ENCODE results near the gene MAG.

- TF ChIP-seq ARNTL (CRISPR knock-in tag; IDR thresholded peaks at IDR 0.05; ENCODE audit: borderline replicate concordance, low read depth) (no peak), SNAI2 (CRISPR knock-in tag; IDR thresholded peaks at IDR 0.05) (no peak), ZFP30 (CRISPR knock-in tag; IDR thresholded peaks at IDR 0.05) (no peak), TOX (CRISPR knock-in tag; IDR thresholded peaks at IDR 0.05; ENCODE audit: borderline replicate concordance) (no peak), RARB (CRISPR knock-in tag; IDR thresholded peaks at IDR 0.05) (no peak), TCF4 (CRISPR knock-in tag; IDR thresholded peaks at IDR 0.05; ENCODE audit: borderline replicate concordance) (no peak), PATZ1 (CRISPR knock-in tag; IDR thresholded peaks at IDR 0.05; ENCODE audit: borderline replicate concordance) (no peak), ZNF70 (CRISPR knock-in tag; IDR thresholded peaks at IDR 0.05) (no peak), CSDC2 (CRISPR knock-in tag; IDR thresholded peaks at IDR 0.05) (no peak)
These were observed 26.9 kb downstream of the MAG start for GRCh38 chr19:35318679-35319448.

Data from SK-N-SH treated with all-trans-retinoic acid at 6 μM for 48 hours (cell line).